GM12872 (cell line): Measurements from ENCODE around the gene HCRTR1.

Source experiments
- CTCF ChIP-seq: IDR thresholded peaks from 3 replicates; pipeline ENCODE4 v1.5.1; 2011; ENCODE audit warnings: low read depth, mild to moderate bottlenecking, low read length, moderate library complexity; ENCODE audit not compliant: insufficient read depth

HCRTR1 gene

GRCh38 chr1:31615414-31615813, 2.1 kb upstream of the HCRTR1 start:
- TF ChIP-seq CTCF, result no peak

GRCh38 chr1:31615939-31616338, 1.6 kb upstream of the HCRTR1 start:
- no peak for TF ChIP-seq CTCF

GRCh38 chr1:31617916-31618746, 642 bp downstream of the HCRTR1 start:
- peak; percentile 84 for TF ChIP-seq CTCF

- TF ChIP-seq CTCF, result no peak
Observed at GRCh38 chr1:31618916-31619846, 1.7 kb downstream of the HCRTR1 start.

- TF ChIP-seq CTCF, result no peak
Observed at GRCh38 chr1:31620631-31621497, 3.4 kb downstream of the HCRTR1 start.

GRCh38 chr1:31621498-31621820, 4.0 kb downstream of the HCRTR1 start:
- no peak for TF ChIP-seq CTCF
